Measurements from ENCODE around the gene MBD6.
"Not testable (repeated sequence)": the region's sequence is repeated elsewhere in the genome, so short reads cannot be mapped to it uniquely, and the experiment has no call there.

Gene MBD6

GRCh38 chr12:57490126-57490525 lies 32.5 kb upstream of the MBD6 start:
- no peak for TF ChIP-seq CTCF (IDR thresholded peaks at IDR 0.05; ENCODE audit: low read depth, low read length)

GRCh38 chr12:57491393-57492280 lies 31.0 kb upstream of the MBD6 start:
- TF ChIP-seq CTCF (IDR thresholded peaks at IDR 0.05; ENCODE audit: low read depth, low read length), result no peak
- no peak overlapping the region for H3K4me3 ChIP-seq (ENCODE audit: low read depth, low read length)

More at GRCh38 chr12:57490126-57490525, 32.5 kb upstream of the MBD6 start:
- H3K4me3 ChIP-seq (ENCODE audit: low read depth, low read length), result no peak overlapping the region

- H3K4me3 ChIP-seq (ENCODE audit: low read depth, low read length), result not testable (repeated sequence)
Measured at GRCh38 chr12:57495051-57495701, 27.4 kb upstream of the MBD6 start.

GRCh38 chr12:57496822-57497221 lies 25.8 kb upstream of the MBD6 start:
- no peak for TF ChIP-seq CTCF (IDR thresholded peaks at IDR 0.05; ENCODE audit: low read depth, low read length)

GRCh38 chr12:57497223-57498131 lies 25.1 kb upstream of the MBD6 start:
- no peak for TF ChIP-seq CTCF (IDR thresholded peaks at IDR 0.05; ENCODE audit: low read depth, low read length)
- H3K4me3 ChIP-seq (ENCODE audit: low read depth, low read length), result no peak overlapping the region

More at GRCh38 chr12:57496822-57497221, 25.8 kb upstream of the MBD6 start:
- H3K4me3 ChIP-seq (ENCODE audit: low read depth, low read length), result no peak overlapping the region

- TF ChIP-seq CTCF (IDR thresholded peaks at IDR 0.05; ENCODE audit: low read depth, low read length), result no peak
- no peak overlapping the region for H3K4me3 ChIP-seq (ENCODE audit: low read depth, low read length)
Measured at GRCh38 chr12:57498132-57498502, 24.5 kb upstream of the MBD6 start.

GRCh38 chr12:57498571-57498970 lies 24.1 kb upstream of the MBD6 start:
- TF ChIP-seq CTCF (IDR thresholded peaks at IDR 0.05; ENCODE audit: low read depth, low read length), result no peak
- H3K4me3 ChIP-seq (ENCODE audit: low read depth, low read length), result no peak overlapping the region
